IMR-90 (cell line): ENCODE data around the gene HMHB1. TPM values are rescaled to one million over a fixed set of nuclear protein-coding genes. Genes with fewer than 3 reads are reported as not detected.

ENCODE experiments used
- ATAC-seq: fragments of 200-7000 bp; cut with Tn5 transposase; 2 replicates; pipeline ENCODE4 v1.9.1; 2020; ENCODE audit warnings: low read depth, mild to moderate bottlenecking, moderate library complexity
- BruUV-seq: library from RNA; stranded (reverse); fragments of 400-500 nt; replicated peaks from 2 replicates; lab custom pipeline; 2021; lab: Mats Ljungman, UMichigan
- CTCF ChIA-PET: fragments of 300-600 bp; formaldehyde crosslinking; extraction: SDS; loops from one replicate; lab custom pipeline; 2021; ENCODE audit warnings: antibody characterized with exemption; lab: Yijun Ruan, JAX
- POLR2A ChIA-PET: fragments of 300-600 bp; sonication (Branson Sonifier 250); formaldehyde crosslinking; loops from one replicate; lab custom pipeline; 2022; ENCODE audit warnings: antibody characterized with exemption; ENCODE audit not compliant: unreplicated experiment; lab: Charles Lee
- DNase-seq: peaks from one replicate; pipeline ENCODE4 v3.0.0; 2013
- H2AFZ ChIP-seq: replicated peaks from 2 replicates; pipeline ENCODE3; 2013; ENCODE audit warnings: low read length, mild to moderate bottlenecking; ENCODE audit not compliant: poor library complexity
- H2AK5ac ChIP-seq: 2 replicates; pipeline ENCODE4 v1.6.1; 2013; ENCODE audit warnings: low read depth, low read length, inconsistent platforms
- H2AK9ac ChIP-seq: replicated peaks from 2 replicates; pipeline ENCODE3; 2013; ENCODE audit warnings: mild to moderate bottlenecking, low read depth, low read length, moderate library complexity; ENCODE audit not compliant: poor library complexity
- H2BK120ac ChIP-seq: 2 replicates; pipeline ENCODE4 v1.6.1; 2013; ENCODE audit warnings: low read depth, low read length, inconsistent platforms
- H2BK15ac ChIP-seq: 3 replicates; pipeline ENCODE4 v1.6.1; 2013; ENCODE audit warnings: low read depth, low read length, inconsistent platforms
- H2BK20ac ChIP-seq: 2 replicates; pipeline ENCODE4 v1.6.1; 2013; ENCODE audit warnings: low read depth, mild to moderate bottlenecking, inconsistent platforms, low read length, moderate library complexity
- H2BK5ac ChIP-seq: 2 replicates; pipeline ENCODE4 v1.6.1; 2013; ENCODE audit warnings: mild to moderate bottlenecking, low read depth, low read length, inconsistent platforms; ENCODE audit not compliant: poor library complexity, severe bottlenecking
- H3K14ac ChIP-seq: replicated peaks from 2 replicates; pipeline ENCODE4 v1.6.1; 2013; ENCODE audit warnings: low read depth, low read length, inconsistent platforms
- H3K18ac ChIP-seq: 2 replicates; pipeline ENCODE4 v1.6.1; 2013; ENCODE audit warnings: low read depth, low read length, control low read depth
- H3K23ac ChIP-seq: 2 replicates; pipeline ENCODE4 v1.6.1; 2013; ENCODE audit warnings: low read depth, low read length, inconsistent platforms
- H3K27ac ChIP-seq: 2 replicates; pipeline ENCODE4 v1.5.1; 2013; ENCODE audit warnings: mild to moderate bottlenecking, control low read depth, low read length; ENCODE audit not compliant: insufficient read depth
- H3K27me3 ChIP-seq: 2 replicates; pipeline ENCODE4 v1.6.1; 2013; ENCODE audit warnings: low read length; ENCODE audit not compliant: control insufficient read depth, insufficient read depth
- H3K36me3 ChIP-seq: 2 replicates; pipeline ENCODE4 v1.6.1; 2013; ENCODE audit warnings: low read length, mixed read lengths; ENCODE audit not compliant: control insufficient read depth, insufficient read depth
- H3K4ac ChIP-seq: 2 replicates; pipeline ENCODE4 v1.6.1; 2013; ENCODE audit warnings: low read depth, low read length, inconsistent platforms
- H3K4me1 ChIP-seq: 2 replicates; pipeline ENCODE4 v1.6.1; 2013; ENCODE audit warnings: low read length, mixed read lengths; ENCODE audit not compliant: control insufficient read depth, insufficient read depth
- H3K4me2 ChIP-seq: 2 replicates; pipeline ENCODE4 v1.6.1; 2013; ENCODE audit warnings: low read depth, mild to moderate bottlenecking, control low read depth, low read length, moderate library complexity
- H3K4me3 ChIP-seq: 2 replicates; pipeline ENCODE4 v1.5.1; 2013; ENCODE audit warnings: low read depth, mild to moderate bottlenecking, control low read depth, low read length, moderate library complexity; ENCODE audit not compliant: insufficient read depth
- H3K56ac ChIP-seq: 2 replicates; pipeline ENCODE4 v1.6.1; 2013; ENCODE audit warnings: low read length, inconsistent platforms; ENCODE audit not compliant: insufficient read depth; ENCODE audit errors: extremely low read depth
- H3K79me1 ChIP-seq, 2 experiments: 2 replicates each; pipeline ENCODE4 v1.6.1; 2013; ENCODE audit warnings: low read length in 2 of 2, inconsistent platforms in 1 of 2, low read depth in 1 of 2
- H3K9ac ChIP-seq: 2 replicates; pipeline ENCODE4 v1.6.1; 2013; ENCODE audit warnings: low read depth, low read length, control low read depth
- H3K9me1 ChIP-seq: 2 replicates; pipeline ENCODE4 v1.6.1; 2013; ENCODE audit warnings: low read length, inconsistent platforms; ENCODE audit not compliant: insufficient read depth
- H3K9me3 ChIP-seq: 2 replicates; pipeline ENCODE4 v1.6.1; 2013; ENCODE audit warnings: low read length; ENCODE audit not compliant: control insufficient read depth, insufficient read depth
- H4K20me1 ChIP-seq: 2 replicates; pipeline ENCODE4 v1.6.1; 2013; ENCODE audit warnings: low read length, inconsistent platforms; ENCODE audit not compliant: insufficient read depth
- H4K5ac ChIP-seq: 2 replicates; pipeline ENCODE4 v1.6.1; 2013; ENCODE audit warnings: mild to moderate bottlenecking, low read depth, low read length, control low read depth
- H4K8ac ChIP-seq, 2 experiments: 2 replicates each; pipeline ENCODE4 v1.6.1; 2013; ENCODE audit warnings: low read depth in 2 of 2, low read length in 2 of 2, control low read depth in 1 of 2, inconsistent platforms in 1 of 2
- H4K91ac ChIP-seq: 2 replicates; pipeline ENCODE4 v1.6.1; 2013; ENCODE audit warnings: low read depth, low read length, inconsistent platforms; ENCODE audit not compliant: insufficient read depth
- CTCF ChIP-seq: conservative IDR thresholded peaks from 2 replicates; pipeline ENCODE4 v1.5.1; 2012; ENCODE audit warnings: mild to moderate bottlenecking, low read depth, low read length, improper control_type of control experiment
- ELK1 ChIP-seq: fragments of 150-350 bp; IDR thresholded peaks from 2 replicates; pipeline ENCODE4 v1.6.1; 2016; ENCODE audit warnings: low read depth, mild to moderate bottlenecking, low read length, moderate library complexity, borderline replicate concordance
- FOS ChIP-seq: fragments of 150-350 bp; IDR thresholded peaks from 2 replicates; pipeline ENCODE4 v1.6.1; 2016; ENCODE audit warnings: low read depth, low read length
- NFE2L2 ChIP-seq: fragments of 150-350 bp; IDR thresholded peaks from 2 replicates; pipeline ENCODE4 v1.6.1; 2016; ENCODE audit warnings: low read depth, mild to moderate bottlenecking, low read length
- RAD21 ChIP-seq: IDR thresholded peaks from 2 replicates; pipeline ENCODE4 v1.6.1; 2012; ENCODE audit warnings: low read length, improper control_type of control experiment
- RCOR1 ChIP-seq: IDR thresholded peaks from 2 replicates; pipeline ENCODE4 v1.6.1; 2012; ENCODE audit warnings: mild to moderate bottlenecking, low read length, improper control_type of control experiment; ENCODE audit not compliant: insufficient replicate concordance
- RFX5 ChIP-seq: IDR thresholded peaks from 2 replicates; pipeline ENCODE4 v1.8.0; 2012; ENCODE audit warnings: low read depth, mild to moderate bottlenecking, low read length, moderate library complexity
- SMC3 ChIP-seq: fragments of 150-350 bp; IDR thresholded peaks from 2 replicates; pipeline ENCODE4 v1.6.1; 2016; ENCODE audit warnings: low read depth, mild to moderate bottlenecking, antibody characterized with exemption, low read length, moderate library complexity
- WGBS, 2 experiments: methylation state at CpG; one replicate each; pipeline versions ENCODE4 v1.1.5 to v1.1.7; 2013; ENCODE audit warnings: missing lambda C conversion rate in 2 of 2; ENCODE audit not compliant: insufficient read length in 1 of 2; ENCODE audit errors: extremely low coverage in 2 of 2; 5-methylcytosine and 5-hydroxymethylcytosine counted together
- dilution Hi-C: fragments of 300-500 bp; cut with HindIII; formaldehyde crosslinking; loops from one replicate; pipeline ENCODE4 v1.14.3; 2018; ENCODE audit warnings: low sequenced_read_pairs; ENCODE audit not compliant: unreplicated experiment
- in situ Hi-C: fragments of 300-500 bp; cut with MboI; formaldehyde crosslinking; loops from 3 replicates; pipeline ENCODE4 v1.14.3; 2019; ENCODE audit warnings: low sequenced_read_pairs, inconsistent platforms, mixed read lengths
- intact Hi-C: fragments of 100-400 bp; cut with micrococcal nuclease; formaldehyde crosslinking; loops from 2 replicates; pipeline ENCODE4 v1.10.0; 2022
- polyA plus RNA-seq, 3 experiments: library from polyadenylated mRNA; depleted of rRNA; stranded (reverse); fragments of >200 nt; gene quantifications; 2 replicates each; pipeline ENCODE4 v1.2.3, GENCODE V29; 2012; ENCODE audit warnings: low replicate concordance in 1 of 3
- total RNA-seq: library from RNA; depleted of rRNA; stranded (reverse); fragments of >200 nt; gene quantifications from 2 replicates; pipeline ENCODE4 v1.2.3, GENCODE V29; 2012
- TF ChIP-seq, protein P1 (sequence below): fragments of 150-350 bp; IDR thresholded peaks from 2 replicates; pipeline ENCODE4 v1.6.1; 2017; ENCODE audit warnings: mild to moderate bottlenecking, antibody characterized with exemption, low read length, low read depth

Gene HMHB1
- total and polyA plus RNA-seq, 2 of the 4 experiments (the other 2 are of a cell fraction), result not detected

DNA sequence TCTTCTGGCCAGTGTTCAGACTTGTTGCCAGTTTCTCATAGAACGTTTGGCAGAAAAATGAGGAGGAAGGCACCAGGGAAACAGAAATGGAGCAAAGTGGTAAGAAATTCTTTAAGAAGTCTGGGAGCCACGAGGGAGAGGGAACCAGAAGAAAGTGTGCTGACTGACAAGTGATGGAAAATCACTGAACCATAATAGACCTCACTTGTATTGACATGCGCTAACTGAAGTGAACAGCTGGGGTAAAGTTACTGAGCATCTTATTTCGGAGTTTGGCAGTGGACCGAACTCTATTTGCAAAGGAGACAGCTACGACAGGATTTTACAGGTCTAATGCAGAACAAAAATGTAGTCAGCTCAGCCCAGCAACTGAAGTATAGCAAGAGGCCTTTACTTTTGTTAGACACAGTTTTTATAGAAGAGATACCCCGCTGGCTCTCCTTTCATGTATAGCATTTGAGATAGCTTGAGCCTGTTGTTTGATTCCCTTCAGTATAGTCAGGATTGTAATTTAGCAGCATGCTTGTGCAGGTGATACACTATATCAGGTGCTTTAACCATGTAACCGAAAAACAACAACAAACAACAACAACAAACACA, 53.6 kb downstream of the HMHB1 start:
- Histone ChIP-seq H3K14ac (no peak overlapping the region), H2BK5ac (no peak overlapping the region), H3K56ac (no peak overlapping the region), H3K4me3 (no peak overlapping the region), H3K27me3 (peaks cover 1% of the 10 kb centered on the region; the same call in 1 of the 2 replicates), H2BK20ac (no peak overlapping the region), H4K5ac (no peak overlapping the region), H2AK5ac (no peak overlapping the region), H2AFZ (no peak overlapping the region), H2BK120ac (no peak overlapping the region), H2BK15ac (no peak overlapping the region), H2AK9ac (no peak overlapping the region), H3K9me1 (no peaks in the 10 kb centered on the region), H4K91ac (no peak overlapping the region), H3K18ac (no peak overlapping the region), H3K9ac (no peak overlapping the region), H4K20me1 (no peaks in the 10 kb centered on the region), H3K27ac (no peak overlapping the region), H3K9me3 (no peaks in the 10 kb centered on the region), H3K23ac (no peak overlapping the region), H3K4me1 (no peaks in the 10 kb centered on the region), H3K4ac (no peak overlapping the region), H4K8ac (no peak overlapping the region), H3K79me1 (no peaks in the 10 kb centered on the region), H3K4me2 (no peak overlapping the region), H3K36me3 (no peaks in the 10 kb centered on the region)
- DNase-seq, result no peak
- TF ChIP-seq RCOR1 (no peak), SMC3 (no peak), CTCF (no peak), NFE2L2 (no peak), FOS (no peak), ELK1 (no peak), RFX5 (no peak), RAD21 (no peak)
- TF ChIP-seq, protein P1, sequence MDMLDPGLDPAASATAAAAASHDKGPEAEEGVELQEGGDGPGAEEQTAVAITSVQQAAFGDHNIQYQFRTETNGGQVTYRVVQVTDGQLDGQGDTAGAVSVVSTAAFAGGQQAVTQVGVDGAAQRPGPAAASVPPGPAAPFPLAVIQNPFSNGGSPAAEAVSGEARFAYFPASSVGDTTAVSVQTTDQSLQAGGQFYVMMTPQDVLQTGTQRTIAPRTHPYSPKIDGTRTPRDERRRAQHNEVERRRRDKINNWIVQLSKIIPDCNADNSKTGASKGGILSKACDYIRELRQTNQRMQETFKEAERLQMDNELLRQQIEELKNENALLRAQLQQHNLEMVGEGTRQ, result no peak
- in situ Hi-C loops, result no loop called here
- ATAC-seq, result no peak
- intact Hi-C loops, result no loop called here
- BruUV-seq, result no TSS peak
- dilution Hi-C loops, result no loop called here
- POLR2A ChIA-PET, result interaction anchor here (0.6 kb wide), 1 partner anchor 53 kb away, joined by 6 read pairs; no protein-coding TSS in a partner anchor
- WGBS, 2 experiments, result 47% methylated on average over 4 of the region's 8 CpGs; no CpG with 5 or more reads in 1 of the 2 experiments
- CTCF ChIA-PET, result no interaction called here
